GM20431 (cell line): ENCODE data around the gene OVCA2.
"Not testable (repeated sequence)": the region's sequence is repeated elsewhere in the genome, so short reads cannot be mapped to it uniquely, and the experiment has no call there.

Experiments
- in situ Hi-C: fragments of 300-500 bp; cut with MseI, MboI; formaldehyde crosslinking; loops from one replicate; pipeline ENCODE4 v1.15.0; 2020; ENCODE audit warnings: low sequenced_read_pairs; ENCODE audit not compliant: unreplicated experiment

Gene OVCA2

GRCh38 chr17:2013220-2013993 is 28.4 kb upstream of the OVCA2 start:
- in situ Hi-C loops = not testable (repeated sequence)

DNA sequence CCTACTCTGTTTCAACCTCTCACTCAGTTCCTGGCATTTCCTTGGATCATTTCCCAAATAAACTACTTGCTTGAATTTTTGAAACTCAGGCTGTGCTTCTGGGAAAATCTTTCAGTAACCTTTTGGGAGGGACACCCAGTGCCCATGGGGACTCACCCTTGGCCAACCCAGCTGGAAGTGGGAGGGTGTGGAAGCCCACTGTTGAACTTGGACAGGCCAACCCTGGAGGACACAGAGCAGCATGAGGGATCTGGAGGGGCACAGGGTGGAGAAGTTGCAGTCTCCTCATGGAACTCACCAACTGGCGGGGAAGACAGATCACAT is 27.9 kb upstream of the OVCA2 start:
- in situ Hi-C loops = no loop called here

- in situ Hi-C loops = no loop called here
Observed at GRCh38 chr17:2015314-2015713, 26.5 kb upstream of the OVCA2 start.

- in situ Hi-C loops = no loop called here
Observed at GRCh38 chr17:2016494-2016893, 25.3 kb upstream of the OVCA2 start.

DNA sequence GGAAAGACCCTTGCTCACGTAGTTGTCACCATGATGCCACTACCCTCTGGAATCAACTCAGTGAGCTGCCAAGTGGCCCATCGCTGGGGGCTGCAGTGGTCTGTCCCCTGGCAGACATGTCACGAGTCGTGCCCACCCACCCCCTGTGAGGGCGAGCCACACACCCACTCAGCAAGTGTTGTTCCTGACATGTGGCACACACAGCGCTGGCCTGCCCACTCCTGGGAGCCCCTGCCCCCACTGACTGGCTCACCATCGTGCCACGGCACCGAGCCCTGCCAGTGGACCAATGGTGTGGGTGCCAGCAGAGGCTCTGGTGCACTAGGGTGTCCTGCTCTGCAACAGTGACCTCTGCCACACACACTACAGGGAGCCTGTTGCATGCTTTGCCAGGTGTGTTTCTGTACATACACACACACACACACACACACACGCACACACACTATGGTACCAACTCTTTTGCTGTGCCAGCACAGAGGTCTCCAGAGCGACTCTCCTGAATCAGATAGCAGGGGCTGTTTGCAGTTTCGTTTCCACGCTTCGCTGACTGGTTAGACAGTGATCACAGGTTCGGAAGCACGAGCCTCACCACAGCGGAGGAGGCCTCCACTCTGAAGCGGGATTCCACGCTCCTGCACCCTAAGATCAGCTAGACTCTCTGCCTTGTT is 24.4 kb upstream of the OVCA2 start:
- in situ Hi-C loops = no loop called here

GRCh38 chr17:2018716-2019510 is 22.9 kb upstream of the OVCA2 start:
- in situ Hi-C loops = no loop called here

GRCh38 chr17:2019723-2020122 is 22.1 kb upstream of the OVCA2 start:
- in situ Hi-C loops = no loop called here

DNA sequence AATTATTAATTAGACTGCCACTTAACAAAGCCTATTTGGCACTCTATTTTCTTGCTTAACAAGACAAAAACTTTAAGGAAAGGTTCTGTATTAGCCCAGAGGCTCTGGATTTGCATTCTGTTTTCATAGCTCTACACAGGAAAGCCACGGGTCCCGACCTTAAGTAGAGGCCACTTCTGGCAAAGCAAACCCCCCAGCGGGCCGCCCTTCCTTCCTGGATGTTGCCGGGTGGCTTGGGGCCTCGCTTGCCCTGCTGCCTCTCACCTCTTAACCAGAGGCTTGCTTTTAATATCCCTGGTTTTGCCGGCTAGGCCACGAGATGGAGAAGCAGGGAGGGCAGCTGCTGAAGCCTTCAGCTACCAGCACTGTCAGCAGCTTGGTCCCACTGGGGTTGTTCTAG is 21.1 kb upstream of the OVCA2 start:
- in situ Hi-C loops = no loop called here

DNA sequence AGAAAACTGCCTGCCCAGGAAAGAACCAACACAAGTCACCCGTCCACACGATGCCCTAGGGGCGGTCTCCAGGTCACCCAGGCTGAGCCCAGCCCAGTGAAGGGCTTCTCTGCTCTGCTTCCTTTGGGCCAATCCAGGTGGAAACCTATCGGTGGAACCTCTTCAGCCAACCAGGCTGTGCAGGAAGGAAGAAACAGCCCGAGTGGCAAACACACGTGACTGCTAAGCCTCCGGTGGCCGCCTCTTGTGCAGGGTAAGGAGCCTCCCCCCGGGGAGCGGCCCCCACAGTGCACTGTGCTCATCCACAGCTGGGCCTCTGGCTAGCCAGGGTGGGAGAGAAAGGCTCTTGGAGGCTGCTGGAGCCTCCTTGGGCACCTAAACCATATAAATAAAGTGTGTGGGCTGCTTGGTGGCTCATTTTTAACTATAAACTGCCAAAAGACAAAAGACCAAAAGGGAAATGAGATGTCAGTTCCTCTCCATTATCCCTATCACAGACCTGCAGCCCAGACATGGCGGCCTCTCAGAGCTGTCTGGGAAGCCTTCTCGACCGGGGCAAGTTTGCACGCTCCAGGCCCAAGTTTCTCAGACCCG is 19.1 kb upstream of the OVCA2 start:
- in situ Hi-C loops = no loop called here

DNA sequence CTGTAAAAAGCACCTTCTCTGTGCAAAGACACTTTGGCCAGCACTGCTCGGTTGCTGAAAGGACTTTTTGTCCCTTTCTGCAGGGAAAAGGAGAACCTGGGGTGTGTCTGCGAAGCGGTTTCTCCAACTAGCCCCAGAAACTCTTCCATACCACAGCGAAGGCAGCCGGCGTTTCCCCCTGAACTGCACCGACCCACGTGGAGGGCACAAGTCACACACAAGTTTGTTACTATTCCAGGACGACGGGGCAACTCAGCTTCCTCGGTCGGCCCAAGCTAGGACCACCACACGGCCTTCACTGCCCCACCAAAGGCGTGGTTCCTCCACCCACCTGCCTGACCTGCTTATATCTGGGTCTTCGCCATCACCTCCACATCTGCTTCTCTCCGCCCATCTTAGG is 18.6 kb upstream of the OVCA2 start:
- in situ Hi-C loops = no loop called here

GRCh38 chr17:2023692-2024571 is 17.9 kb upstream of the OVCA2 start:
- in situ Hi-C loops = no loop called here

- in situ Hi-C loops = no loop called here
Observed at GRCh38 chr17:2024572-2025219, 17.1 kb upstream of the OVCA2 start.

GRCh38 chr17:2025220-2025621 is 16.6 kb upstream of the OVCA2 start, which contains the start of gene RTN4RL1:
TSS of gene RTN4RL1 (minus strand) at chr17:2025334. CDS start at chr17:2024865, 469 bp downstream.
- in situ Hi-C loops = no loop called here

- in situ Hi-C loops = no loop called here
Observed at GRCh38 chr17:2025622-2026309, 16.1 kb upstream of the OVCA2 start.

DNA sequence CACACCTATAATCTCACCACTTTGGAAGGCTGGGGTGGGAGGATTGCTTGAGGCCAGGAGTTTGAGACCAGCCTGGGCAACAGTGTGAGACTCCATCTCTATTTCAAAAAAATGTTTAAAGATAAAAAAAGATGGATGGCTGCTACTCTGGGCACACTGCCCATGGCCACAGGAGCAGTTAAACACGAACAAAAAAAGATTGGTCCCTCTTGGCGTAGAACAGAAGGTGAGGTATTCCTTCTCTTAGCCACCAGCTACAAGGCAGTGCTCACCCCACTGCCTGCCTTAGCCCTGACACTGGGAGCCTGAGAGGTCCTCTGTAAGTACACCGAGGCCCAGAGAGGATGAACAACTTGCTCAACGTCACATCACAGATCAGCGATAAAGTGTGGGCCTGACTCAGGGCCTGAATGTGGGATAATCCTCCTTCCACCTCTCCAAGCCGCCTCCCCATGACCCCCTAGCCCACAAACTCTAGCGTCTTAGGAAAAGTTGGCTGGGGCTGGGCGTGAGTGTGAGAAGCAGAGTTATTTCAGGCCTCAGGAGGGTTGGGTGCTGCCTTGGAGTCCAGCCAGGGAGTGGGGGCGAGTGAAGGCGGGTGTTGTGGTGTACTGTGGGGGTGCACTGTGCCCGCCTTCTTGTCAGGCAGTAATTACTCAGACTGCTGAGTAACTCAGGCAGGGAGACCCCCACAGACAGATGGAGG is 14.1 kb upstream of the OVCA2 start:
- in situ Hi-C loops = no loop called here

- in situ Hi-C loops = no loop called here
Observed at GRCh38 chr17:2028234-2028614, 13.6 kb upstream of the OVCA2 start.

DNA sequence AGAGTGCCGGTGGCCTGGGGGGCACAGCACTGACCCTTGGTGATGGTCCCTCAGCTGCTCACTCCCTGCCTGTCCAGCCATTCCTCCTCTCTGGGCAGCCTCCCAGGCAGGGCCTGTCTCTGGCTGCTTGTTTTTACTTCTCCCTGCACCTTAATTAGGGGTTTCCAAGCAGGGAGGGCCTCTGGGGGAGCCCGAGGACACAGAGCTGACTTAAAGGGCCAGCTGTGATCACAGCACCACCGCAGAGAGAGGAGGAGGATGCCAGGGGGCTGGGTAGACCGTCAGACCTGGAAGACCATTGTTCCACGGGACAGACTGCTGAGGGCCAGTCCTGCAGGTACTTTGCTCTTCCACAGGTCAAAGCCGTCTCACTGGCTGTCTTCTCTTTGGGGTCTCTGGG is 13.1 kb upstream of the OVCA2 start:
- in situ Hi-C loops = no loop called here
